Peyer's patch (tissue), 4 donors: Measurements from ENCODE around the gene CADPS2. TPM values are rescaled to one million over a fixed set of nuclear protein-coding genes. Genes with fewer than 3 reads are reported as not detected.

ENCODE experiments used
- DNase-seq, 3 donors: peaks; one replicate each; pipeline ENCODE4 v3.0.0-alpha.2; 2017 to 2019
- H3K27ac ChIP-seq, 4 donors: fragments of 200-600 bp; sonication (generic); one replicate each; pipeline ENCODE4 v1.5.1; 2016 to 2019
- H3K27me3 ChIP-seq, 2 donors: fragments of 200-600 bp; sonication (generic); one replicate each; pipeline ENCODE4 v1.5.1; 2019
- H3K36me3 ChIP-seq, 3 donors: fragments of 200-600 bp; sonication (generic); one replicate each; pipeline ENCODE4 v1.5.1; 2016 to 2019
- H3K4me1 ChIP-seq, 4 donors: fragments of 200-600 bp; sonication (generic); one replicate each; pipeline ENCODE4 v1.5.1; 2016 to 2019
- H3K4me3 ChIP-seq, 4 donors: fragments of 200-600 bp; sonication (generic); 1 replicate in 3 of 4; 2 replicates in 1 of 4; pipeline ENCODE4 v1.5.1; 2016 to 2019; ENCODE audit warnings: mild to moderate bottlenecking in 1 of 4
- H3K9me3 ChIP-seq, 4 donors: fragments of 200-600 bp; sonication (generic); one replicate each; pipeline ENCODE4 v1.5.1; 2016 to 2019; ENCODE audit warnings: mild to moderate bottlenecking in 1 of 4
- POLR2A ChIP-seq, 2 donors: fragments of 450-650 bp; IDR thresholded peaks; one replicate each; pipeline ENCODE4 v1.5.1; 2017; ENCODE audit warnings: antibody characterized with exemption in 2 of 2, mild to moderate bottlenecking in 2 of 2, moderate library complexity in 2 of 2
- total RNA-seq, 4 donors: library from RNA; depleted of rRNA; stranded (reverse); fragments of >200 nt; gene quantifications; one replicate each; pipeline ENCODE4 v1.1.0, GENCODE V29; 2016
- TF ChIP-seq, protein P1 (sequence below), 6 experiments: fragments of 450-650 bp in 4 of 6; fragments of 200-600 bp in 2 of 6; sonication (generic) in 1 of 6; IDR thresholded peaks; one replicate each; pipeline ENCODE4 v1.5.1; 2017 to 2019; ENCODE audit warnings: antibody characterized with exemption in 6 of 6, mild to moderate bottlenecking in 3 of 6, moderate library complexity in 1 of 6

The CADPS2 gene
- total RNA-seq, 4 donors from 2014 or later = 11.4 to 21.5 (median 16.5) TPM

DNA sequence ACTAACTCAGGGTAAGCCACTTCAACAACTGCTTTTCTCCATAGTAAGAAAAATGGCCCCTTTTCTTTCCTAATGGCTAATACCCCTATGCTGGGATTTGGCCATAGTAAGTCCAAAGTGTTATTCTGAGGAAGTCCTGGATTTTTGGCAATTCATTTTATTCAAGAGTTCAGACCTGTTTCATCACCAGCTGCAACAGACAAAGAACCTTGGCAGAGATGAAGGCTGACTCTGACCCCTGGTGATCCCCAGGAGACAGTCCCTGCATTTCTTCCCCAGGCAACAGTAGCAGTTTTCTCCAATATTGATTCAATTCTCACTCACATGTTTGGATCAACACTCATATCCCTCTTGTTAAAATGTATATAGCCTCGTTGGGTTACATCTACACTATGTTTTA, 332.5 kb downstream of the CADPS2 start:
- no peaks in the 10 kb centered on the region for H3K36me3 ChIP-seq
- H3K27me3 ChIP-seq = no peaks in the 10 kb centered on the region
- DNase-seq = no peak
- no peak overlapping the region for H3K27ac ChIP-seq
- no peak overlapping the region for H3K4me3 ChIP-seq
- TF ChIP-seq, protein P1, sequence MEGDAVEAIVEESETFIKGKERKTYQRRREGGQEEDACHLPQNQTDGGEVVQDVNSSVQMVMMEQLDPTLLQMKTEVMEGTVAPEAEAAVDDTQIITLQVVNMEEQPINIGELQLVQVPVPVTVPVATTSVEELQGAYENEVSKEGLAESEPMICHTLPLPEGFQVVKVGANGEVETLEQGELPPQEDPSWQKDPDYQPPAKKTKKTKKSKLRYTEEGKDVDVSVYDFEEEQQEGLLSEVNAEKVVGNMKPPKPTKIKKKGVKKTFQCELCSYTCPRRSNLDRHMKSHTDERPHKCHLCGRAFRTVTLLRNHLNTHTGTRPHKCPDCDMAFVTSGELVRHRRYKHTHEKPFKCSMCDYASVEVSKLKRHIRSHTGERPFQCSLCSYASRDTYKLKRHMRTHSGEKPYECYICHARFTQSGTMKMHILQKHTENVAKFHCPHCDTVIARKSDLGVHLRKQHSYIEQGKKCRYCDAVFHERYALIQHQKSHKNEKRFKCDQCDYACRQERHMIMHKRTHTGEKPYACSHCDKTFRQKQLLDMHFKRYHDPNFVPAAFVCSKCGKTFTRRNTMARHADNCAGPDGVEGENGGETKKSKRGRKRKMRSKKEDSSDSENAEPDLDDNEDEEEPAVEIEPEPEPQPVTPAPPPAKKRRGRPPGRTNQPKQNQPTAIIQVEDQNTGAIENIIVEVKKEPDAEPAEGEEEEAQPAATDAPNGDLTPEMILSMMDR (IDR thresholded peaks at IDR 0.05) = no peak
- no peak for TF ChIP-seq POLR2A (IDR thresholded peaks at IDR 0.05)
- H3K4me1 ChIP-seq = no peaks in the 10 kb centered on the region
- no peaks in the 10 kb centered on the region for H3K9me3 ChIP-seq

DNA sequence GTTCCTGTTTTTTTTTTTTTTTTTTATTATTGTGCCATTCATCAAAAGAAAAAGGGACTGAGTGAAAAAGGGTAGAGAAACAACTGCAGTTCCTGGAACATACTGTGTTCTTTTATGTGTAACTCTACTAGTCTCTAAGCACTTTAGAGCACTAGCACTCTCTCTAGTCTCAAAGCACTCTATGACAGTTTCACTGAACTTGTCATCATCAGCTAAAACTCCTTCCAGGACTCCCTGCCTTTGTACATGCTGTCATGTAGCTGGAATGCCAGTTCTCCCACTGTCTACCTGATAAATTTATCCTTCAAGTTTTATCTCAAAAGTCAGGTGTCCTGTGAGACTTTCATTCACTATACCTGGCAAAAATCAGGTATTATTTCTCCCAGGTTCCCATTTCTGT, 333.5 kb downstream of the CADPS2 start:
- Histone ChIP-seq H3K27me3 (no peaks in the 10 kb centered on the region), H3K4me1 (no peaks in the 10 kb centered on the region), H3K27ac (no peak overlapping the region), H3K36me3 (no peaks in the 10 kb centered on the region), H3K9me3 (no peaks in the 10 kb centered on the region), H3K4me3 (no peak overlapping the region)
- no peak for DNase-seq
- no peak for TF ChIP-seq POLR2A (IDR thresholded peaks at IDR 0.05)
- TF ChIP-seq, protein P1 (IDR thresholded peaks at IDR 0.05) = no peak

DNA sequence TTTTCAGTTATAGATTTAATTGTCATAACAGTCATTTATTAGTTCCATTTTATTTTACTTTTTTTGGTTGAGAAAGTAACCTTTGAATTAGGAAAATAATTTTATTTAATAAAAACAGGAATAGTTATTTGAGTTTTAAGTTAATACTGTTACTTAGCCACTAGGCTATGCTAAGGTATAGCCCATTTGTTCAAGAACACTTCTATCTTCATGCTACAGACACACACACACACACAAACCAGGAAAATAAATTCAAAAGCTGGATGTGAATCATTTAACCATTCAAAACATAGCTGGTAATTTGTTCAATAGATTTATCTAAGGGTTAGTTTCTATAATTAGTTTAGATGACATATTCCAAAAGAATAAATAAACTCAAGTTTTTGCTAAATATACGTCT, 335.7 kb downstream of the CADPS2 start:
- Histone ChIP-seq H3K27ac (no peak overlapping the region), H3K36me3 (no peaks in the 10 kb centered on the region), H3K27me3 (no peaks in the 10 kb centered on the region), H3K4me1 (no peaks in the 10 kb centered on the region), H3K4me3 (no peak overlapping the region), H3K9me3 (no peaks in the 10 kb centered on the region)
- no peak for DNase-seq
- TF ChIP-seq POLR2A (IDR thresholded peaks at IDR 0.05) = no peak
- TF ChIP-seq, protein P1 (IDR thresholded peaks at IDR 0.05) = peak in 2 of 6 experiments; percentile 17 to 25

- no peaks in the 10 kb centered on the region for H3K9me3 ChIP-seq
These were observed 336.7 kb downstream of the CADPS2 start for GRCh38 chr7:122549578-122549977.

DNA sequence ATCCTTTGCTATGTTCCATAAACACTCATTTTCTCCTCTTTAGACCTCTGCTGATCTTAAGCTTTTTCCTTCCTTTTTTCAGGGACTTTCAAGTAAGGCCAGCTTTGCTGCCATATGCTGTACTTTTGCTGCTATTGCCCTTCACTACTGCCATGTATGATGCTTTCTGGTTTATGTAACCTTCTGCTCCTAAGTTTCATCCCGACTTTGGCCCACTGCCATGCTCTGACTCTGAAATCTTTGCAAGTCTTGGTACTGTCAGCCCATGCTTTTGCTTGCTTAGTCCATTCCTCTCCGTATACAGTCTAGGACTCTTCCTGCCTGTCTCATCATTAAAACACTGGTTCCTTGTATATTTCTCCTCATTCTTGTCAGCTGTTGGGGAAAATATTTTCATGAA, 339.8 kb downstream of the CADPS2 start:
- TF ChIP-seq POLR2A (IDR thresholded peaks at IDR 0.05) = no peak
- TF ChIP-seq, protein P1 (IDR thresholded peaks at IDR 0.05) = no peak
- Histone ChIP-seq H3K27me3 (no peaks in the 10 kb centered on the region), H3K9me3 (no peaks in the 10 kb centered on the region), H3K4me3 (no peak overlapping the region), H3K4me1 (no peaks in the 10 kb centered on the region), H3K36me3 (no peaks in the 10 kb centered on the region), H3K27ac (no peak overlapping the region)
- DNase-seq = no peak

More at GRCh38 chr7:122549578-122549977, 336.7 kb downstream of the CADPS2 start:
- Histone ChIP-seq H3K27ac (no peak overlapping the region), H3K4me1 (no peaks in the 10 kb centered on the region), H3K4me3 (no peak overlapping the region), H3K27me3 (no peaks in the 10 kb centered on the region), H3K36me3 (no peaks in the 10 kb centered on the region)
- DNase-seq = no peak
- TF ChIP-seq, protein P1 (IDR thresholded peaks at IDR 0.05) = no peak

GRCh38 chr7:122544463-122544862, 341.8 kb downstream of the CADPS2 start:
- no peak for DNase-seq
- no peaks in the 10 kb centered on the region for H3K4me1 ChIP-seq
- H3K36me3 ChIP-seq = no peaks in the 10 kb centered on the region
- no peaks in the 10 kb centered on the region for H3K9me3 ChIP-seq
- no peak overlapping the region for H3K4me3 ChIP-seq
- no peak overlapping the region for H3K27ac ChIP-seq
- H3K27me3 ChIP-seq = no peaks in the 10 kb centered on the region
- TF ChIP-seq, protein P1 (IDR thresholded peaks at IDR 0.05) = no peak
- TF ChIP-seq POLR2A (IDR thresholded peaks at IDR 0.05) = no peak
